NCI-H1930 (cell line): ENCODE data around the gene STK32C.
"Not testable (repeated sequence)": the region's sequence is repeated elsewhere in the genome, so short reads cannot be mapped to it uniquely, and the experiment has no call there.

Experiments used
- DNase-seq, 2 experiments: peaks; one replicate each; lab custom pipeline; 2025; lab: John Stamatoyannopoulos, UW

STK32C gene

GRCh38 chr10:132230557-132231210 is 77.1 kb downstream of the STK32C start:
- DNase-seq = no peak

- no peak for DNase-seq
Measured at GRCh38 chr10:132229834-132230556, 77.8 kb downstream of the STK32C start.

- DNase-seq = no peak
Measured at GRCh38 chr10:132229096-132229495, 78.7 kb downstream of the STK32C start.

- DNase-seq = no peak
Measured at GRCh38 chr10:132228616-132229015, 79.1 kb downstream of the STK32C start.

- no peak for DNase-seq
Measured at GRCh38 chr10:132227851-132228390, 79.8 kb downstream of the STK32C start.

- no peak for DNase-seq
Measured at GRCh38 chr10:132226586-132227405, 81.0 kb downstream of the STK32C start.

GRCh38 chr10:132225849-132226205 is 81.9 kb downstream of the STK32C start:
- DNase-seq = no peak

GRCh38 chr10:132225073-132225848 is 82.5 kb downstream of the STK32C start:
- DNase-seq = no peak

- DNase-seq = no peak
Measured at GRCh38 chr10:132224343-132225072, 83.2 kb downstream of the STK32C start.

- no peak for DNase-seq
Measured at GRCh38 chr10:132223611-132224342, 84.0 kb downstream of the STK32C start.

GRCh38 chr10:132223156-132223590 is 84.6 kb downstream of the STK32C start:
- no peak for DNase-seq

GRCh38 chr10:132222726-132223125 is 85.0 kb downstream of the STK32C start:
- DNase-seq = no peak

GRCh38 chr10:132220996-132221395 is 86.8 kb downstream of the STK32C start:
- DNase-seq = not testable (repeated sequence)

- DNase-seq = no peak
Measured at GRCh38 chr10:132220061-132220460, 87.7 kb downstream of the STK32C start.

- DNase-seq = no peak
Measured at GRCh38 chr10:132219486-132219885, 88.3 kb downstream of the STK32C start.

- not testable (repeated sequence) for DNase-seq
Measured at GRCh38 chr10:132216441-132216840, 91.3 kb downstream of the STK32C start.

- no peak for DNase-seq
Measured at GRCh38 chr10:132213917-132214316, 93.8 kb downstream of the STK32C start.

GRCh38 chr10:132212816-132213215 is 94.9 kb downstream of the STK32C start:
- no peak for DNase-seq

- no peak for DNase-seq
Measured at GRCh38 chr10:132211246-132211645, 96.5 kb downstream of the STK32C start.

GRCh38 chr10:132210766-132211165 is 97.0 kb downstream of the STK32C start:
- DNase-seq = no peak
